NT2/D1 (cell line): Measurements from ENCODE around the gene SH3BGR.

Experiments used
- DNase-seq: peaks from one replicate; pipeline ENCODE4 v3.0.0-alpha.2; 2011; ENCODE audit warnings: low read depth, low spot score
- H3K27me3 ChIP-seq: 2 replicates; pipeline ENCODE4 v1.6.0; 2011; ENCODE audit warnings: mild to moderate bottlenecking; ENCODE audit not compliant: insufficient read length, insufficient read depth
- H3K36me3 ChIP-seq: 2 replicates; pipeline ENCODE4 v1.6.1; 2011; ENCODE audit warnings: mild to moderate bottlenecking, low read length, mixed read lengths; ENCODE audit not compliant: insufficient read depth, insufficient read length
- H3K4me1 ChIP-seq: 2 replicates; pipeline ENCODE4 v1.5.1; 2011; ENCODE audit not compliant: insufficient read depth, insufficient read length
- H3K4me3 ChIP-seq: 2 replicates; pipeline ENCODE4 v1.5.1; 2011; ENCODE audit warnings: low read depth; ENCODE audit not compliant: insufficient read length
- H3K9ac ChIP-seq: 2 replicates; pipeline ENCODE4 v1.6.0; 2011; ENCODE audit warnings: low read depth; ENCODE audit not compliant: insufficient read length
- H3K9me3 ChIP-seq: 2 replicates; pipeline ENCODE4 v1.5.1; 2011; ENCODE audit warnings: mild to moderate bottlenecking, low read length; ENCODE audit not compliant: insufficient read depth
- SUZ12 ChIP-seq: IDR thresholded peaks from 2 replicates; pipeline ENCODE4 v1.6.1; 2011; ENCODE audit not compliant: insufficient read length, insufficient read depth; ENCODE audit errors: extremely low read depth
- YY1 ChIP-seq: IDR thresholded peaks from 2 replicates; pipeline ENCODE4 v1.6.1; 2011; ENCODE audit not compliant: insufficient read length, insufficient read depth
- ZNF274 ChIP-seq: IDR thresholded peaks from 2 replicates; pipeline ENCODE4 v1.6.1; 2011; ENCODE audit warnings: mild to moderate bottlenecking, low read depth, low read length

The SH3BGR gene

DNA sequence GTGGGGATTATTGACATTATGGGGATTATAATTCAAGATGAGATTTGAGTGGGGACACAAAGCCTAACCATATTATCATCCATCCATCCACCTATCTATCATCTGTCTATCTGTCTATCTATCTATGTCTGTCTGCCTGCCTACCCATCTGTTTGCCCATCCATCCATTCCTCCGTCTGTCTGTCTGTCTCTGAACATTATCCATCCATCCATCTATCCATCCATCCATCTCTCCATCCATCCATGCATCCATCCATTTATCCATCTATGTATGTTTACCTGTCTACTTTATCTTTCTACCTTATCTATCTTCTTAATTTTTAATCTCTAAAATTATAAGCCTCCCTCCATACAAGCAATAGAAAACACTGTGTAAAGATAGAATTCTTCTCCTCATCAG is 47.4 kb downstream of the SH3BGR start:
- TF ChIP-seq YY1 (no peak), ZNF274 (no peak), SUZ12 (no peak)
- no peak for DNase-seq
- H3K9me3 ChIP-seq = peaks cover 14% of the 10 kb centered on the region
- H3K9ac ChIP-seq = no peak overlapping the region
- H3K4me1 ChIP-seq = no peaks in the 10 kb centered on the region
- H3K36me3 ChIP-seq = no peaks in the 10 kb centered on the region
- H3K4me3 ChIP-seq = no peak overlapping the region
- no peaks in the 10 kb centered on the region for H3K27me3 ChIP-seq

DNA sequence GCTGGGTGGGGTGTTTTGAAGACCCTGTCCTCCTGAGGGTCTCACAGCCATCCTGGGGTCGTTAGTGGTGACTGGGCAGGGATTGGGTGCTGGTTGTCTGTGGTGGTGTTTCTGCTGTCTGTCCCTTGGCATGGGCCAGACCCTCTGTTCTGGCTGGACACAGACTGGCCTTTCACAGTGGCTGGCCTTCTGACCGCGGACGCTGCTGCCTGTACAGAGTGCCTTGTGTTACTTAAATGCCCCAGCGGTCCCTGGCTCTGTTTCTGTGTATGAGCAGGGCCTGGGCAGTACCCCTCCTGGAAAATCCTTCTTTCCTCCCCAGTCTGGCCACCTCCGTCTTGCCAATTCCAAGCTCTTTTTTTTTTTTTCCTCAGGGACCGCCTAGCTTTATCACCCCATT is 50.9 kb downstream of the SH3BGR start:
- Histone ChIP-seq H3K4me3 (no peak overlapping the region), H3K36me3 (no peaks in the 10 kb centered on the region), H3K27me3 (no peaks in the 10 kb centered on the region), H3K9me3 (no peaks in the 10 kb centered on the region), H3K4me1 (no peaks in the 10 kb centered on the region), H3K9ac (no peak overlapping the region)
- no peak for DNase-seq
- no peak for TF ChIP-seq YY1

DNA sequence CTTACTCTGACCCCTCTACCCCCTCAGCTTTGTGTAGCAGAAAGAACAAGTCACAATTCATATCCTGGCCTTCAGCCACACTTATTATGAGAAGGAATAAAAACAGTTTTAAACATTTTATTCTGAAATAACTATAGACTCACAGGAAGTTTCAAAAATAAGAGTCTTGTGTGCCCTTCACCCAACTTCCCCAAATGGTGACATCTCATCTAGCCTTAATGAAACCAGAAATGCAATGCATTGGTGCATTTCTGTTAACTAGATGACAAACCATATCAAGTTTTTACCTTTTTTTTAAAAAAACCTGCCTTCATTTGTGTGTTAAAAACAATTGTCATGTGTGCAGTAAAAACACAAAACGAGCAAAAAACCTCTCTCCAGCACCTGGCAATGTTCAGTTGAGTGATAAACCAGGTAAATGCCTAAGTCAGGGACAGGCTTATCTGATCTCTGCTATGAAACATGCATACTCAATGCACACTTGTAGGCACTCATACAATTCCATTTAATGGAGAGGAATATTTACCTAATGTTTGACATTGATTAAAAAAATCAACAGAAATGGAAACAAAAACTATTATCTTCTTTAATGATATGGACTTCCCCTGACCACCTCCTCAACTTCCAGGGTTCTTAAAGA is 51.5 kb downstream of the SH3BGR start:
- H3K36me3 ChIP-seq = no peaks in the 10 kb centered on the region
- no peaks in the 10 kb centered on the region for H3K27me3 ChIP-seq
- no peak overlapping the region for H3K4me3 ChIP-seq
- no peak for DNase-seq
- no peaks in the 10 kb centered on the region for H3K4me1 ChIP-seq
- H3K9ac ChIP-seq = no peak overlapping the region
- TF ChIP-seq SUZ12 (no peak), ZNF274 (no peak), YY1 (no peak)
- no peaks in the 10 kb centered on the region for H3K9me3 ChIP-seq

- no peak for DNase-seq
- Histone ChIP-seq H3K36me3 (no peaks in the 10 kb centered on the region), H3K9me3 (no peaks in the 10 kb centered on the region), H3K4me3 (no peak overlapping the region), H3K9ac (no peak overlapping the region), H3K27me3 (no peaks in the 10 kb centered on the region), H3K4me1 (no peaks in the 10 kb centered on the region)
- TF ChIP-seq YY1 = no peak
- no peak for TF ChIP-seq ZNF274
- TF ChIP-seq SUZ12 = no peak
These were observed 52.5 kb downstream of the SH3BGR start for GRCh38 chr21:39504230-39504629.

- H3K9ac ChIP-seq = no peak overlapping the region
- TF ChIP-seq SUZ12 (no peak), ZNF274 (no peak), YY1 (no peak)
- H3K36me3 ChIP-seq = no peaks in the 10 kb centered on the region
- H3K4me1 ChIP-seq = no peaks in the 10 kb centered on the region
- H3K9me3 ChIP-seq = no peaks in the 10 kb centered on the region
- H3K27me3 ChIP-seq = no peaks in the 10 kb centered on the region
- DNase-seq = no peak
- no peak overlapping the region for H3K4me3 ChIP-seq
These were observed 58.5 kb downstream of the SH3BGR start for GRCh38 chr21:39510240-39510639.

- Histone ChIP-seq H3K9ac (no peak overlapping the region), H3K9me3 (no peaks in the 10 kb centered on the region), H3K4me3 (no peak overlapping the region), H3K36me3 (no peaks in the 10 kb centered on the region), H3K4me1 (no peaks in the 10 kb centered on the region), H3K27me3 (no peaks in the 10 kb centered on the region)
- DNase-seq = no peak
- TF ChIP-seq SUZ12 (no peak), ZNF274 (no peak), YY1 (no peak)
These were observed 59.3 kb downstream of the SH3BGR start for GRCh38 chr21:39511102-39511501.

DNA sequence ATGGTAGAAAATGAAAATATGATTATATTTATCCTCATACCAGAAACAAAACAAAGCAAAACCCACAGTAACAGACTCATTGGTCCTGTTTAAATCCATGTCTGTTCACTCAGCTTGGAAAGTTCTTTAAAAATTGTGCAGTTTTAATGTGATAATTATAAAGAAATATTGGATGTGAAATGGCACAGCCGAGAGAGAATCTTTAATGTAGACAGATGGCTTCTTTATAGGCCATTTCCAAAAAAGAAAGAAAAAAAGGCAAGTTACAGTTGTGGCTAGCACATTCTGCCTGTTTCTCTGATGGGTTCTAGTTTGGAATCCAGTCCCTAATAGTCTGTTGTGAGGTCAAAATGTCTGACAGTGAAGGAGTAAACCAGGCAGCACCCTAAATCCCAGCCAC is 62.0 kb downstream of the SH3BGR start:
- Histone ChIP-seq H3K4me3 (no peak overlapping the region), H3K27me3 (no peaks in the 10 kb centered on the region), H3K9me3 (no peaks in the 10 kb centered on the region), H3K36me3 (no peaks in the 10 kb centered on the region), H3K4me1 (no peaks in the 10 kb centered on the region), H3K9ac (no peak overlapping the region)
- no peak for DNase-seq
- TF ChIP-seq SUZ12 (no peak), YY1 (no peak), ZNF274 (no peak)
